ENCODE results near the gene CDC26.

DNA sequence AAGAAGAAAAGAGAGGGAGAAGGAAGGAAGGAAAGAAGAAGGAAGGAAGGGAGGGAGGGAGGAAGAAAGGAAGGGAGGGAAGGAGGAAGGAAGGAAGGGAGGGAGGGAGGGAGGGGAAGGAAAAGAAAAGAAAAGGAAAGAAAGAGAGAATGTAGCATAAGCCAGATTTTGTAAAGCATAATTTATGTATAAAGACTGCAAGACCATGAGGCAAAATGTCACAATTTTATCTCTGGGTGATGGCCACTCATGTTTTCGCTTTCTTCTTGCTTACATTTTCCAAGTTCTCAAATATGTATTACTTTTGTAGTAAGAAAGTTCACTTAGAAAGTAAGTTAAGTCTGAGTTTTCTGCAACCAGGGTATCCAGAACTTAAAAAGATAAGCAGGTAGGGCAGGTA, 31.2 kb upstream of the CDC26 start:
- TF ChIP-seq CTCF (IDR thresholded peaks at IDR 0.05), result no peak
- no peak for TF ChIP-seq POLR2A (IDR thresholded peaks at IDR 0.05)

Measured in esophagus squamous epithelium (tissue), 4 donors.